Breast epithelium (tissue), 4 donors: Measurements from ENCODE around the gene DSE. TPM values are rescaled to one million over a fixed set of nuclear protein-coding genes. Genes with fewer than 3 reads are reported as not detected.
A peak's percentile ranks its signal among the peaks of the same experiment; 100 is the strongest.

Experiments used
- DNase-seq, 2 donors: peaks; one replicate each; pipeline ENCODE4 v3.0.0-alpha.2; 2019; ENCODE audit warnings: low spot score in 2 of 2
- H3K27ac ChIP-seq, 2 donors: fragments of 200-600 bp; sonication (generic) in 1 of 2; one replicate each; pipeline ENCODE4 v1.5.1; 2016 to 2019; ENCODE audit warnings: mild to moderate bottlenecking in 1 of 2
- H3K27me3 ChIP-seq, 2 donors: fragments of 200-600 bp; sonication (generic) in 1 of 2; one replicate each; pipeline versions ENCODE4 v1.5.1 to v1.6.0; 2017 to 2019; ENCODE audit warnings: control low read depth in 1 of 2, mild to moderate bottlenecking in 1 of 2
- H3K36me3 ChIP-seq: fragments of 200-600 bp; one replicate; pipeline ENCODE4 v1.5.1; 2019
- H3K4me1 ChIP-seq, 2 donors: fragments of 200-600 bp; sonication (generic); one replicate each; pipeline ENCODE4 v1.5.1; 2016 to 2019; ENCODE audit warnings: control low read depth in 1 of 2
- H3K4me3 ChIP-seq, 3 donors: fragments of 200-600 bp; sonication (generic); 1 replicate in 2 of 3; 2 replicates in 1 of 3; pipeline ENCODE4 v1.5.1; 2016 to 2019; ENCODE audit warnings: mild to moderate bottlenecking in 3 of 3, moderate library complexity in 2 of 3
- H3K9me3 ChIP-seq, 2 donors: fragments of 200-600 bp; sonication (generic) in 1 of 2; one replicate each; pipeline ENCODE4 v1.5.1; 2016 to 2019; ENCODE audit warnings: control low read depth in 1 of 2
- POLR2A ChIP-seq: fragments of 450-650 bp; IDR thresholded peaks from one replicate; pipeline ENCODE4 v1.6.1; 2016; ENCODE audit warnings: antibody characterized with exemption, mild to moderate bottlenecking, moderate library complexity
- POLR2AphosphoS5 ChIP-seq, 3 donors: sonication (generic); formaldehyde crosslinking; IDR thresholded peaks; one replicate each; pipeline ENCODE4 v1.6.1; 2017; ENCODE audit warnings: antibody characterized with exemption in 3 of 3
- intact Hi-C: fragments of 100-400 bp; cut with DNase I; formaldehyde crosslinking; loops from one replicate; pipeline ENCODE4 v1.15.1; 2023; ENCODE audit warnings: low total_unique reads
- total RNA-seq, 3 donors: library from RNA; depleted of rRNA; stranded (reverse); fragments of >200 nt; gene quantifications; one replicate each; pipeline ENCODE4 v1.1.0, GENCODE V29; 2016
- TF ChIP-seq, protein P1 (sequence below), 3 donors: fragments of 450-650 bp; IDR thresholded peaks; one replicate each; pipeline ENCODE4 v1.5.1; 2016 to 2017; ENCODE audit warnings: antibody characterized with exemption in 3 of 3, mild to moderate bottlenecking in 3 of 3, moderate library complexity in 3 of 3

DSE gene
- total RNA-seq, 3 donors from 2014 or later: 40.6 to 133 (median 50.9) TPM

GRCh38 chr6:116398316-116399010, 27.7 kb downstream of the DSE start:
- H3K9me3 ChIP-seq: no peaks in the 10 kb centered on the region
- H3K27me3 ChIP-seq: no peaks in the 10 kb centered on the region
- H3K4me3 ChIP-seq: no peak overlapping the region
- no peak for TF ChIP-seq POLR2A
- TF ChIP-seq, protein P1, sequence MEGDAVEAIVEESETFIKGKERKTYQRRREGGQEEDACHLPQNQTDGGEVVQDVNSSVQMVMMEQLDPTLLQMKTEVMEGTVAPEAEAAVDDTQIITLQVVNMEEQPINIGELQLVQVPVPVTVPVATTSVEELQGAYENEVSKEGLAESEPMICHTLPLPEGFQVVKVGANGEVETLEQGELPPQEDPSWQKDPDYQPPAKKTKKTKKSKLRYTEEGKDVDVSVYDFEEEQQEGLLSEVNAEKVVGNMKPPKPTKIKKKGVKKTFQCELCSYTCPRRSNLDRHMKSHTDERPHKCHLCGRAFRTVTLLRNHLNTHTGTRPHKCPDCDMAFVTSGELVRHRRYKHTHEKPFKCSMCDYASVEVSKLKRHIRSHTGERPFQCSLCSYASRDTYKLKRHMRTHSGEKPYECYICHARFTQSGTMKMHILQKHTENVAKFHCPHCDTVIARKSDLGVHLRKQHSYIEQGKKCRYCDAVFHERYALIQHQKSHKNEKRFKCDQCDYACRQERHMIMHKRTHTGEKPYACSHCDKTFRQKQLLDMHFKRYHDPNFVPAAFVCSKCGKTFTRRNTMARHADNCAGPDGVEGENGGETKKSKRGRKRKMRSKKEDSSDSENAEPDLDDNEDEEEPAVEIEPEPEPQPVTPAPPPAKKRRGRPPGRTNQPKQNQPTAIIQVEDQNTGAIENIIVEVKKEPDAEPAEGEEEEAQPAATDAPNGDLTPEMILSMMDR (IDR thresholded peaks at IDR 0.05): no peak
- TF ChIP-seq POLR2AphosphoS5 (IDR thresholded peaks at IDR 0.05): no peak
- DNase-seq: no peak
- H3K36me3 ChIP-seq: no peaks in the 10 kb centered on the region
- peak overlapping the region; percentile 12 to 65 for H3K27ac ChIP-seq
- no peaks in the 10 kb centered on the region for H3K4me1 ChIP-seq
- intact Hi-C loops: no loop called here

DNA sequence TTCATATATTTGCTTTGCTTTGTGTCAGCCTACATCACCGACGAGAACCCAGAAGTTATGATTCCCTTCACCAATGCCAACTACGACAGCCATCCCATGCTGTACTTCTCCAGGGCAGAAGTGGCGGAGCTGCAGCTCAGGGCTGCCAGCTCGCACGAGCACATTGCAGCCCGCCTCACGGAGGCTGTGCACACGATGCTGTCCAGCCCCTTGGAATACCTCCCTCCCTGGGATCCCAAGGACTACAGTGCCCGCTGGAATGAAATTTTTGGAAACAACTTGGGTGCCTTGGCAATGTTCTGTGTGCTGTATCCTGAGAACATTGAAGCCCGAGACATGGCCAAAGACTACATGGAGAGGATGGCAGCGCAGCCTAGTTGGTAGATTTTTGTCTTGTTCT, 28.5 kb downstream of the DSE start:
- Histone ChIP-seq H3K4me1 (no peaks in the 10 kb centered on the region), H3K27ac (peak overlapping the region in 1 of 2 donors; percentile 14), H3K9me3 (no peaks in the 10 kb centered on the region), H3K4me3 (no peak overlapping the region), H3K36me3 (no peaks in the 10 kb centered on the region), H3K27me3 (no peaks in the 10 kb centered on the region)
- intact Hi-C loops: no loop called here
- TF ChIP-seq POLR2AphosphoS5 (IDR thresholded peaks at IDR 0.05): no peak
- TF ChIP-seq, protein P1 (IDR thresholded peaks at IDR 0.05): no peak
- no peak for TF ChIP-seq POLR2A
- no peak for DNase-seq

GRCh38 chr6:116400328-116400727, 29.6 kb downstream of the DSE start:
- Histone ChIP-seq H3K36me3 (no peaks in the 10 kb centered on the region), H3K4me3 (no peak overlapping the region), H3K27me3 (no peaks in the 10 kb centered on the region), H3K9me3 (no peaks in the 10 kb centered on the region), H3K27ac (no peak overlapping the region), H3K4me1 (peaks cover 0 to 3% of the 10 kb centered on the region in 2 donors)
- DNase-seq: no peak
- TF ChIP-seq POLR2A: no peak
- TF ChIP-seq POLR2AphosphoS5 (IDR thresholded peaks at IDR 0.05): no peak
- TF ChIP-seq, protein P1 (IDR thresholded peaks at IDR 0.05): no peak
- intact Hi-C loops: no loop called here

DNA sequence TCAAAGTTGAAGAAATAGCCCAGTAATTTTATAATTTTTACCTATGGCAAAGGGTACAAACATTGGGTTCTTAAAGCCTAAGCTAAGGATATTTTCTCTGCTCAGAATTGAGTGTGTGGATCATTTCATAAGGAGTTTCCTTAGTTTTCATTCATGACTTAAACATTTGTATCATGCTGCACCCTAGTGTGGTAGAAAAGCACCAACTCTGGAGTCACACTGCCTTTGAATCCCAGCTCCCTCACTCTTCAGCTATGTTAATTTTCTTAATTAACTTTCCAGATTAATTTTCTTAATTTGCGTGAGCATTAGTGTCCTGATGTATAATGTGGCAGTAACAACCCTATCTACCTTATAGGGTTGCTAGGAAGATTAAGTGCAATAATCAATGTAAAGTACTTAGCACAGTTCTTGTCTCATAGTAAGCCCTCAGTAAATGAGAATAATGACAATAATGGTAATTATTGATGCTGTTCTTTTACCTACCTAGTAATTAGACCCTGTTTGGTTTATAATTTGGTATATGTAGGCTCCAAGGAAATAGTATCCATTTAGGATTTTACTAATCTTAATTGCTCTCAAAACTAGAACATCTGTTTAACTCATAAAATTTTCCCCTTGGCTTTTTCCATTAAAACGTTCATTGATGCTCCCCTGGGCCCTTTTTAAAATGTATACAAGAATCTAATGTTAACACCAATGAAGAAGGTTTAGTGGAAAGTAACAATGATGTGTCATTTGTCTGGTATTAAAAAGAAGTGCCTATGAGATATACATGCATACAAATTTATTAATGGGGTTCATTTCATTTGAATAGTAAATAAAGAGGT, 31.6 kb downstream of the DSE start:
- intact Hi-C loops: no loop called here
- no peak overlapping the region for H3K27ac ChIP-seq
- no peak overlapping the region for H3K4me3 ChIP-seq
- H3K4me1 ChIP-seq: peaks cover 0 to 3% of the 10 kb centered on the region in 2 donors
- no peak for TF ChIP-seq POLR2AphosphoS5 (IDR thresholded peaks at IDR 0.05)
- TF ChIP-seq POLR2A: no peak
- TF ChIP-seq, protein P1 (IDR thresholded peaks at IDR 0.05): no peak
- H3K27me3 ChIP-seq: no peaks in the 10 kb centered on the region
- H3K36me3 ChIP-seq: no peaks in the 10 kb centered on the region
- DNase-seq: no peak
- H3K9me3 ChIP-seq: no peaks in the 10 kb centered on the region

DNA sequence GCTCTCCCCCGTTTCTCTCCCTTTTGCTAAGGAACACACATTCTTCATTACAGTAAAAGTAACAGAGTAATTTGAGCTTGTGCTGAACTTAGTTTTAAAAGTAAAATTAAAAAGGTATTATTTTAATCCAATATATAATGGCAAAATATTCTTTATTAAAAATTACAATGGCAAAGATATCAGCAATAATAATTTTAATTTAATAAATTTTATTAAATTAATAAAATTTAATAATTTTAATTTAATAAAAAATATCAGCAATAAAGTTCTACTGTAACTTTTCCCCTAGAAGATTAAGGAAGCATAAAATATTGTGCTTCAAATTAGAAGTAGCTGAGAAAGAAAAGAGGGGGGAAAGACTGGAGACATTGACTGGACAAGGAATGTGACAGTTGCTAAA, 32.5 kb downstream of the DSE start:
- Histone ChIP-seq H3K4me1 (peaks cover 0 to 3% of the 10 kb centered on the region in 2 donors), H3K4me3 (no peak overlapping the region), H3K27ac (peak overlapping the region in 1 of 2 donors; percentile 74), H3K27me3 (no peaks in the 10 kb centered on the region), H3K36me3 (no peaks in the 10 kb centered on the region), H3K9me3 (no peaks in the 10 kb centered on the region)
- no peak for DNase-seq
- intact Hi-C loops: no loop called here
- TF ChIP-seq POLR2A (no peak), POLR2AphosphoS5 (IDR thresholded peaks at IDR 0.05) (no peak)
- TF ChIP-seq, protein P1 (IDR thresholded peaks at IDR 0.05): no peak
